Hematopoietic multipotent progenitor cell treated with erythropoietin and hydrocortisone succinate and interleukin-3 and kit ligand, for 8 days (in vitro differentiated cells): ENCODE data around the gene TRIM37.
"Not testable (repeated sequence)": the region's sequence is repeated elsewhere in the genome, so short reads cannot be mapped to it uniquely, and the experiment has no call there.

Experiments
- DNase-seq: peaks from one replicate; pipeline ENCODE4 v3.0.0-alpha.2; 2015

Gene TRIM37

GRCh38 chr17:58985971-58986370 is 120.7 kb downstream of the TRIM37 start:
- DNase-seq: no peak

GRCh38 chr17:58985367-58985766 is 121.3 kb downstream of the TRIM37 start:
- DNase-seq: no peak

GRCh38 chr17:58982626-58983025 is 124.1 kb downstream of the TRIM37 start:
- DNase-seq: no peak

GRCh38 chr17:58980706-58981481 is 125.8 kb downstream of the TRIM37 start:
- DNase-seq: no peak

- DNase-seq: no peak
These were observed 130.1 kb downstream of the TRIM37 start for GRCh38 chr17:58976541-58976940.

- no peak for DNase-seq
These were observed 132.3 kb downstream of the TRIM37 start for GRCh38 chr17:58974354-58974753.

- DNase-seq: no peak
These were observed 135.8 kb downstream of the TRIM37 start for GRCh38 chr17:58970609-58971450.

- DNase-seq: no peak
These were observed 137.1 kb downstream of the TRIM37 start for GRCh38 chr17:58969612-58970011.

GRCh38 chr17:58969156-58969555 is 137.5 kb downstream of the TRIM37 start:
- DNase-seq: no peak

- DNase-seq: no peak
These were observed 138.1 kb downstream of the TRIM37 start for GRCh38 chr17:58968426-58969061.

- no peak for DNase-seq
These were observed 140.5 kb downstream of the TRIM37 start for GRCh38 chr17:58966208-58966607.

GRCh38 chr17:58965221-58965620 is 141.5 kb downstream of the TRIM37 start:
- DNase-seq: no peak

GRCh38 chr17:58960068-58960467 is 146.6 kb downstream of the TRIM37 start:
- peak; percentile 39 for DNase-seq

GRCh38 chr17:58957725-58958073 is 149.0 kb downstream of the TRIM37 start:
- DNase-seq: not testable (repeated sequence)

GRCh38 chr17:58956997-58957724 is 149.5 kb downstream of the TRIM37 start:
- DNase-seq: no peak

- not testable (repeated sequence) for DNase-seq
These were observed 152.3 kb downstream of the TRIM37 start for GRCh38 chr17:58954358-58954757.

GRCh38 chr17:58947824-58948223 is 158.9 kb downstream of the TRIM37 start:
- no peak for DNase-seq

GRCh38 chr17:58947411-58947810 is 159.3 kb downstream of the TRIM37 start:
- DNase-seq: no peak

- DNase-seq: no peak
These were observed 162.5 kb downstream of the TRIM37 start for GRCh38 chr17:58944166-58944565.

GRCh38 chr17:58936295-58936694 is 170.4 kb downstream of the TRIM37 start:
- no peak for DNase-seq

GRCh38 chr17:58932956-58933355 is 173.7 kb downstream of the TRIM37 start:
- DNase-seq: no peak
